ENCODE data around the gene TAT.

Gene TAT

DNA sequence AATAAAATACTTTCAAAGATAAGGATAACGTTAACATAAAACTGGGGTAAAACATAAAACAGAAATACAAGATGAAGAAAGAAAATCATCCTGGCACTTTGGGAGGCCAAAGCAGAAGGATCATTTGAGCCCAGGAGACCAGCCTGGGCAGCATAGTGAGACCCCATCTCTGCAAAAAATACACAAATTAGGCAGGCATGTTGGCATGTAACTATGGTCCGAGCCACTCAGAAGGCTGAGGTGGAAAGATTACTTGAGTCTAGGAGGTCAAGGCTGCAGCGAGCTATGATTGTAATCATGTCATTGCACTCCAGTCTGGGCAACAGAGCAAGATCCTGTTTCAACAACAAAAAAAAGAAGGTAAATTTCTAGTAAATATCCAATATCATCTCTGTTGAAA lies 19.6 kb downstream of the TAT start:
- DNase-seq (ENCODE audit: insufficient read length) (no peak), FAIRE-seq (no peak)
- TF ChIP-seq POLR2AphosphoS5 (IDR thresholded peaks at IDR 0.05; ENCODE audit: low read depth, low read length): no peak
- TF ChIP-seq POLR2A (IDR thresholded peaks at IDR 0.05; ENCODE audit: low read depth, low read length): no peak
- no peak for TF ChIP-seq TAF1 (IDR thresholded peaks at IDR 0.05; ENCODE audit: borderline replicate concordance, low read depth, low read length)

- no peak for DNase-seq (ENCODE audit: insufficient read length)
- no peak for FAIRE-seq
- TF ChIP-seq TAF1 (IDR thresholded peaks at IDR 0.05; ENCODE audit: borderline replicate concordance, low read depth, low read length) (no peak), POLR2A (IDR thresholded peaks at IDR 0.05; ENCODE audit: low read depth, low read length) (no peak), POLR2AphosphoS5 (IDR thresholded peaks at IDR 0.05; ENCODE audit: low read depth, low read length) (no peak)
Observed at GRCh38 chr16:71555230-71555891, 21.5 kb downstream of the TAT start.

GRCh38 chr16:71552698-71553503 lies 24.0 kb downstream of the TAT start:
- TF ChIP-seq POLR2AphosphoS5 (IDR thresholded peaks at IDR 0.05; ENCODE audit: low read depth, low read length) (no peak), TAF1 (IDR thresholded peaks at IDR 0.05; ENCODE audit: borderline replicate concordance, low read depth, low read length) (no peak), POLR2A (IDR thresholded peaks at IDR 0.05; ENCODE audit: low read depth, low read length) (no peak)
- DNase-seq (ENCODE audit: insufficient read length): no peak
- no peak for FAIRE-seq

GRCh38 chr16:71547168-71547567 lies 29.7 kb downstream of the TAT start:
- DNase-seq (ENCODE audit: insufficient read length) (no peak), FAIRE-seq (no peak)
- TF ChIP-seq POLR2A (IDR thresholded peaks at IDR 0.05; ENCODE audit: low read depth, low read length): no peak
- TF ChIP-seq POLR2AphosphoS5 (IDR thresholded peaks at IDR 0.05; ENCODE audit: low read depth, low read length): no peak
- no peak for TF ChIP-seq TAF1 (IDR thresholded peaks at IDR 0.05; ENCODE audit: borderline replicate concordance, low read depth, low read length)

DNA sequence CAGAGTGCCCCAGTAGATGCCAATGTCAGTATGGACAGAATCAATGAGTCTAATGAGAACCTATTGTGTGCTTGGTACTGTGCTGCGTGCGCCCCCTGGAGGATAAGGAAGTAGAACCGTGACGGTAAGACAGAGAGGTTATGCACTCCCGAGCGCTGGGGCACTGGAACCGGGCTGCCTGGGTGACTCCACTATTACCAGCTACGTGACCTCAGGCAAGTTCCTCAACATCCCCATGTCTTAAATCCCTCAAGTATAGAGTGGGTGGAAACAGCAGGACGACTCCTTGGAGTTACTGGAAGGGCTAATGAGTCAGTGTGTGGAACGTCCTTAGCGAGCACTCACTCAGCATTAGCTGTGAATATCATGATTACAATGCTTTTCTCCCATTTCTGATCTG lies 34.5 kb downstream of the TAT start:
- no peak for DNase-seq (ENCODE audit: insufficient read length)

DNA sequence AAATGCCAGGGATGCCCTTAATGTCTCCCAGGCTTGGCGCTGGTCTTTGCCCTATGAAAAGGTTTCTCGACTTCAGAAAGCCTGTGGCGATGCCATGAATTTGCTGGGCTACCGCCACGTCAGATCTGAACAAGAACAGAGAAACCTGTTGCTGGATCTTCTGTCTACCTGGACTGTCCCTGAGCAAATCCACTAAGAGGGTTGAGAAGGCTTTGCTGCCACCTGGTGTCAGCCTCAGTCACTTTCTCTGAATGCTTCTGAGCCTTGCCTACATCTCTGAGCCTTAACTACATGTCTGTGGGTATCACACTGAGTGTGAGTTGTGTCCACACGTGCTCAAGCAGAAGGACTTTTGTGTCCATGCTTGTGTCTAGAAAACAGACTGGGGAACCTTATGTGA lies 39.2 kb downstream of the TAT start:
- TF ChIP-seq POLR2A (IDR thresholded peaks at IDR 0.05; ENCODE audit: low read depth, low read length): no peak
- no peak for TF ChIP-seq POLR2AphosphoS5 (IDR thresholded peaks at IDR 0.05; ENCODE audit: low read depth, low read length)
- no peak for TF ChIP-seq TAF1 (IDR thresholded peaks at IDR 0.05; ENCODE audit: borderline replicate concordance, low read depth, low read length)
- peak; percentile 45 for DNase-seq (ENCODE audit: insufficient read length)
- peak; percentile 92 for FAIRE-seq

More for the DNA sequence above, 34.5 kb downstream of the TAT start:
- peak; percentile 76 for FAIRE-seq
- TF ChIP-seq TAF1 (IDR thresholded peaks at IDR 0.05; ENCODE audit: borderline replicate concordance, low read depth, low read length) (no peak), POLR2A (IDR thresholded peaks at IDR 0.05; ENCODE audit: low read depth, low read length) (no peak), POLR2AphosphoS5 (IDR thresholded peaks at IDR 0.05; ENCODE audit: low read depth, low read length) (no peak)

- FAIRE-seq: no peak
- TF ChIP-seq POLR2A (IDR thresholded peaks at IDR 0.05; ENCODE audit: low read depth, low read length) (no peak), POLR2AphosphoS5 (IDR thresholded peaks at IDR 0.05; ENCODE audit: low read depth, low read length) (no peak), TAF1 (IDR thresholded peaks at IDR 0.05; ENCODE audit: borderline replicate concordance, low read depth, low read length) (no peak)
- DNase-seq (ENCODE audit: insufficient read length): no peak
Observed at GRCh38 chr16:71536752-71537499, 40.0 kb downstream of the TAT start.

- FAIRE-seq (no peak), DNase-seq (ENCODE audit: insufficient read length) (no peak)
- TF ChIP-seq TAF1 (IDR thresholded peaks at IDR 0.05; ENCODE audit: borderline replicate concordance, low read depth, low read length) (no peak), POLR2AphosphoS5 (IDR thresholded peaks at IDR 0.05; ENCODE audit: low read depth, low read length) (no peak), POLR2A (IDR thresholded peaks at IDR 0.05; ENCODE audit: low read depth, low read length) (no peak)
Observed at GRCh38 chr16:71532366-71532765, 44.5 kb downstream of the TAT start.

GRCh38 chr16:71528863-71529262 lies 48.0 kb downstream of the TAT start:
- TF ChIP-seq POLR2AphosphoS5 (IDR thresholded peaks at IDR 0.05; ENCODE audit: low read depth, low read length): no peak
- TF ChIP-seq TAF1 (IDR thresholded peaks at IDR 0.05; ENCODE audit: borderline replicate concordance, low read depth, low read length): no peak
- no peak for TF ChIP-seq POLR2A (IDR thresholded peaks at IDR 0.05; ENCODE audit: low read depth, low read length)
- DNase-seq (ENCODE audit: insufficient read length): no peak
- FAIRE-seq: no peak

GRCh38 chr16:71528257-71528656 lies 48.6 kb downstream of the TAT start:
- no peak for FAIRE-seq
- DNase-seq (ENCODE audit: insufficient read length): no peak
- no peak for TF ChIP-seq TAF1 (IDR thresholded peaks at IDR 0.05; ENCODE audit: borderline replicate concordance, low read depth, low read length)

GRCh38 chr16:71526111-71526631 lies 50.7 kb downstream of the TAT start, which contains the start of gene CHST4:
TSS of gene CHST4 (plus strand) at chr16:71526426. CDS start at chr16:71536678, 10,252 bp downstream.
- FAIRE-seq (peak; percentile 40), DNase-seq (ENCODE audit: insufficient read length) (no peak)

More at GRCh38 chr16:71526111-71526631, 50.7 kb downstream of the TAT start, which contains the start of gene CHST4:
- no peak for TF ChIP-seq TAF1 (IDR thresholded peaks at IDR 0.05; ENCODE audit: borderline replicate concordance, low read depth, low read length)
- no peak for TF ChIP-seq POLR2AphosphoS5 (IDR thresholded peaks at IDR 0.05; ENCODE audit: low read depth, low read length)
- TF ChIP-seq POLR2A (IDR thresholded peaks at IDR 0.05; ENCODE audit: low read depth, low read length): no peak

Data from GM12892 (cell line).